GM21737 (cell line): ENCODE results near the gene CNKSR3.

ENCODE experiments used
- ATAC-seq: cut with Tn5 transposase; IDR thresholded peaks from one replicate; pipeline ENCODE4 v1.9.1; 2021; ENCODE audit warnings: mild to moderate bottlenecking, moderate library complexity; ENCODE audit not compliant: unreplicated experiment

CNKSR3 gene

GRCh38 chr6:154504102-154504501 lies 6.4 kb downstream of the CNKSR3 start:
- ATAC-seq, result no peak

- ATAC-seq, result no peak
Observed at GRCh38 chr6:154503658-154504057, 6.8 kb downstream of the CNKSR3 start.

- no peak for ATAC-seq
Observed at GRCh38 chr6:154502553-154502952, 7.9 kb downstream of the CNKSR3 start.

GRCh38 chr6:154501578-154501868 lies 9.0 kb downstream of the CNKSR3 start:
- ATAC-seq, result no peak

- no peak for ATAC-seq
Observed at GRCh38 chr6:154500769-154501577, 9.5 kb downstream of the CNKSR3 start.

- no peak for ATAC-seq
Observed at GRCh38 chr6:154499855-154500589, 10.5 kb downstream of the CNKSR3 start.

- no peak for ATAC-seq
Observed at GRCh38 chr6:154498340-154498934, 12.0 kb downstream of the CNKSR3 start.

GRCh38 chr6:154496793-154497517 lies 13.5 kb downstream of the CNKSR3 start:
- no peak for ATAC-seq

GRCh38 chr6:154496186-154496585 lies 14.3 kb downstream of the CNKSR3 start:
- ATAC-seq, result no peak

- no peak for ATAC-seq
Observed at GRCh38 chr6:154494592-154495311, 15.7 kb downstream of the CNKSR3 start.

GRCh38 chr6:154491567-154492470 lies 18.7 kb downstream of the CNKSR3 start:
- ATAC-seq, result no peak

- no peak for ATAC-seq
Observed at GRCh38 chr6:154489822-154490221, 20.7 kb downstream of the CNKSR3 start.

- no peak for ATAC-seq
Observed at GRCh38 chr6:154488802-154489437, 21.6 kb downstream of the CNKSR3 start.

- no peak for ATAC-seq
Observed at GRCh38 chr6:154488248-154488593, 22.3 kb downstream of the CNKSR3 start.

- no peak for ATAC-seq
Observed at GRCh38 chr6:154487367-154488247, 22.9 kb downstream of the CNKSR3 start.

- no peak for ATAC-seq
Observed at GRCh38 chr6:154485815-154486214, 24.7 kb downstream of the CNKSR3 start.

GRCh38 chr6:154484942-154485341 lies 25.5 kb downstream of the CNKSR3 start:
- no peak for ATAC-seq

GRCh38 chr6:154482858-154483257 lies 27.6 kb downstream of the CNKSR3 start:
- no peak for ATAC-seq
